ENCODE data around the gene ZNF605. TPM values are rescaled to one million over a fixed set of nuclear protein-coding genes. Genes with fewer than 3 reads are reported as not detected.
"Not testable (repeated sequence)": the region's sequence is repeated elsewhere in the genome, so short reads cannot be mapped to it uniquely, and the experiment has no call there.

The ZNF605 gene
- total RNA-seq, 1 experiment from 2014 or later: 8.6 TPM

- no peaks in the 10 kb centered on the region for H3K27me3 ChIP-seq (ENCODE audit: low read length)
- CTCF ChIA-PET: no interaction called here
- intact Hi-C loops (cut with micrococcal nuclease): no loop called here
- no peaks in the 10 kb centered on the region for H4K20me1 ChIP-seq (ENCODE audit: low read length)
- no peak overlapping the region for H2AFZ ChIP-seq (ENCODE audit: low read length)
- H3F3A ChIP-seq (ENCODE audit: low read length, unreplicated experiment): no peaks in the 10 kb centered on the region
- peaks cover 66% of the 10 kb centered on the region for H3K36me3 ChIP-seq (ENCODE audit: low read depth, low read length)
- H3K9me2 ChIP-seq (replicated peaks; ENCODE audit: low read length): no peaks in the 10 kb centered on the region
- no peak overlapping the region for H3K4me2 ChIP-seq (ENCODE audit: low read length)
- BruUV-seq (replicated peaks): no TSS peak
- no peak overlapping the region for H3K4me3 ChIP-seq (ENCODE audit: low read length)
- H3K9me3 ChIP-seq (ENCODE audit: low read length): peaks cover 28% of the 10 kb centered on the region
- no peak for ATAC-seq
- H3K9ac ChIP-seq (ENCODE audit: low read length): no peak overlapping the region
- POLR2A ChIA-PET (ENCODE audit: unreplicated experiment): no interaction called here
- DNase-seq: no peak
- TF ChIP-seq EZH2phosphoT487 (IDR thresholded peaks at IDR 0.05; ENCODE audit: borderline replicate concordance, low read length) (no peak), EZH2 (IDR thresholded peaks at IDR 0.05; ENCODE audit: low read length, unreplicated experiment) (no peak)
- TF ChIP-seq, protein P1, sequence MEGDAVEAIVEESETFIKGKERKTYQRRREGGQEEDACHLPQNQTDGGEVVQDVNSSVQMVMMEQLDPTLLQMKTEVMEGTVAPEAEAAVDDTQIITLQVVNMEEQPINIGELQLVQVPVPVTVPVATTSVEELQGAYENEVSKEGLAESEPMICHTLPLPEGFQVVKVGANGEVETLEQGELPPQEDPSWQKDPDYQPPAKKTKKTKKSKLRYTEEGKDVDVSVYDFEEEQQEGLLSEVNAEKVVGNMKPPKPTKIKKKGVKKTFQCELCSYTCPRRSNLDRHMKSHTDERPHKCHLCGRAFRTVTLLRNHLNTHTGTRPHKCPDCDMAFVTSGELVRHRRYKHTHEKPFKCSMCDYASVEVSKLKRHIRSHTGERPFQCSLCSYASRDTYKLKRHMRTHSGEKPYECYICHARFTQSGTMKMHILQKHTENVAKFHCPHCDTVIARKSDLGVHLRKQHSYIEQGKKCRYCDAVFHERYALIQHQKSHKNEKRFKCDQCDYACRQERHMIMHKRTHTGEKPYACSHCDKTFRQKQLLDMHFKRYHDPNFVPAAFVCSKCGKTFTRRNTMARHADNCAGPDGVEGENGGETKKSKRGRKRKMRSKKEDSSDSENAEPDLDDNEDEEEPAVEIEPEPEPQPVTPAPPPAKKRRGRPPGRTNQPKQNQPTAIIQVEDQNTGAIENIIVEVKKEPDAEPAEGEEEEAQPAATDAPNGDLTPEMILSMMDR (conservative IDR thresholded peaks at IDR 0.05; ENCODE audit: low read depth, low read length): no peak
- H3K4me1 ChIP-seq (ENCODE audit: insufficient read depth, low read length): no peaks in the 10 kb centered on the region
- no peaks in the 10 kb centered on the region for H3K79me2 ChIP-seq (ENCODE audit: low read length)
- no peak overlapping the region for H3K27ac ChIP-seq (ENCODE audit: low read length)
Measured at GRCh38 chr12:132937476-132937875, 18.6 kb downstream of the ZNF605 start.

DNA sequence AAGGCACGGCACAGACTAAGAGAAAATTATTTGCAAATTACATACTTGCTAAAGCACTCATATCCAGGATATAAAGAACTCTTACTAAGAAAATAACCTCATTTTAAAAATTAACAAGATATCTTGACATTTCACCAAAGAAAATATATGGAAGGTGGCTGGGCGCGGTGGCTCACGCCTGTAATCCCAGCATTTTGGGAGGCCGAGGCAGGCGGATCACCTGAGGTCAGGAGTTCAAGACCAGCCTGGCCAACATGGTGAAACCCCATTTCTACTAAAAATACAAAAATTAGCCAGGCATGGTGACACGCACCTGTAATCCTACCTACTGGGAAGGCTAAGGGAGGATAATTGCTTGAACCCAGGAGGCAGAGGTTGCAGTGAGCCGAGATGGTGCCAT, 19.2 kb downstream of the ZNF605 start:
- H3K4me1 ChIP-seq (ENCODE audit: insufficient read depth, low read length); H3K27me3 ChIP-seq (ENCODE audit: low read length); H3K9ac ChIP-seq (ENCODE audit: low read length); H3F3A ChIP-seq (ENCODE audit: low read length, unreplicated experiment); ATAC-seq; BruUV-seq (replicated peaks); POLR2A ChIA-PET (ENCODE audit: unreplicated experiment); CTCF ChIA-PET; H3K4me3 ChIP-seq (ENCODE audit: low read length); H3K27ac ChIP-seq (ENCODE audit: low read length); H3K79me2 ChIP-seq (ENCODE audit: low read length); H4K20me1 ChIP-seq (ENCODE audit: low read length); intact Hi-C loops (cut with micrococcal nuclease); DNase-seq; H3K9me2 ChIP-seq (replicated peaks; ENCODE audit: low read length); H3K4me2 ChIP-seq (ENCODE audit: low read length); H2AFZ ChIP-seq (ENCODE audit: low read length): not testable (repeated sequence)
- H3K9me3 ChIP-seq (ENCODE audit: low read length): peaks cover 31% of the 10 kb centered on the region
- peaks cover 66% of the 10 kb centered on the region for H3K36me3 ChIP-seq (ENCODE audit: low read depth, low read length)

DNA sequence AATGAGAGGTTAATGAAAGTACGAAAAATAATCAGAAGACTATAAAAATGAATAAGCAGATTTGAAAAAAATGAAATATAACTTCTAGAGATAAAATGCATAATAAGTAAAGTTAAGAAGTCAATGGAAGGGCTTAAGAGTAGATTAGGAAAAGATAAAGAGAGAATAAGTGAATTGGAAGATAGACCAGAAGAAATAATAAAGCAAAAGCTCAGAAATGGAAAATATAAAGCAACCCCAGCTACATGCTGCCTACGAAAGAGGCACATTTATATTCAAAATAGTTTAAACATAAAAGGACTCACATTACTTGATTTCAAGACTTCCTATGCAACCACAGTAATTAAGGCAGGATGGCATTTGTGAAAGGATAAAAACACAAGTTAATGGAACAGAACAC, 19.9 kb downstream of the ZNF605 start:
- Histone ChIP-seq H3K27me3 (ENCODE audit: low read length) (no peaks in the 10 kb centered on the region), H3K4me1 (ENCODE audit: insufficient read depth, low read length) (no peaks in the 10 kb centered on the region), H4K20me1 (ENCODE audit: low read length) (no peaks in the 10 kb centered on the region), H3K27ac (ENCODE audit: low read length) (no peak overlapping the region), H3K4me3 (ENCODE audit: low read length) (no peak overlapping the region), H3K9me2 (replicated peaks; ENCODE audit: low read length) (no peaks in the 10 kb centered on the region), H3K9ac (ENCODE audit: low read length) (no peak overlapping the region), H3K4me2 (ENCODE audit: low read length) (no peak overlapping the region), H3K36me3 (ENCODE audit: low read depth, low read length) (peaks cover 66% of the 10 kb centered on the region), H3K9me3 (ENCODE audit: low read length) (peaks cover 35% of the 10 kb centered on the region), H3F3A (ENCODE audit: low read length, unreplicated experiment) (no peaks in the 10 kb centered on the region), H2AFZ (ENCODE audit: low read length) (no peak overlapping the region), H3K79me2 (ENCODE audit: low read length) (no peaks in the 10 kb centered on the region)
- DNase-seq: no peak
- intact Hi-C loops (cut with micrococcal nuclease): no loop called here
- ChIA-PET POLR2A (ENCODE audit: unreplicated experiment) (no interaction called here), CTCF (no interaction called here)
- no peak for ATAC-seq
- TF ChIP-seq, protein P1 (conservative IDR thresholded peaks at IDR 0.05; ENCODE audit: low read depth, low read length): no peak
- TF ChIP-seq EZH2 (IDR thresholded peaks at IDR 0.05; ENCODE audit: low read length, unreplicated experiment) (no peak), EZH2phosphoT487 (IDR thresholded peaks at IDR 0.05; ENCODE audit: borderline replicate concordance, low read length) (no peak)
- BruUV-seq (replicated peaks): no TSS peak

Measured in PC-3 (cell line).